NB4 (cell line): Measurements from ENCODE around the gene REEP6.

ENCODE experiments used
- POLR2A ChIP-seq: IDR thresholded peaks from 2 replicates; pipeline ENCODE4 v1.6.1; 2011; ENCODE audit warnings: mild to moderate bottlenecking; ENCODE audit not compliant: insufficient read length; ENCODE audit errors: extremely low read depth
- TF ChIP-seq, protein P1 (sequence below): IDR thresholded peaks from one replicate; pipeline ENCODE4 v1.5.1; 2012; ENCODE audit warnings: low read depth, low read length

DNA sequence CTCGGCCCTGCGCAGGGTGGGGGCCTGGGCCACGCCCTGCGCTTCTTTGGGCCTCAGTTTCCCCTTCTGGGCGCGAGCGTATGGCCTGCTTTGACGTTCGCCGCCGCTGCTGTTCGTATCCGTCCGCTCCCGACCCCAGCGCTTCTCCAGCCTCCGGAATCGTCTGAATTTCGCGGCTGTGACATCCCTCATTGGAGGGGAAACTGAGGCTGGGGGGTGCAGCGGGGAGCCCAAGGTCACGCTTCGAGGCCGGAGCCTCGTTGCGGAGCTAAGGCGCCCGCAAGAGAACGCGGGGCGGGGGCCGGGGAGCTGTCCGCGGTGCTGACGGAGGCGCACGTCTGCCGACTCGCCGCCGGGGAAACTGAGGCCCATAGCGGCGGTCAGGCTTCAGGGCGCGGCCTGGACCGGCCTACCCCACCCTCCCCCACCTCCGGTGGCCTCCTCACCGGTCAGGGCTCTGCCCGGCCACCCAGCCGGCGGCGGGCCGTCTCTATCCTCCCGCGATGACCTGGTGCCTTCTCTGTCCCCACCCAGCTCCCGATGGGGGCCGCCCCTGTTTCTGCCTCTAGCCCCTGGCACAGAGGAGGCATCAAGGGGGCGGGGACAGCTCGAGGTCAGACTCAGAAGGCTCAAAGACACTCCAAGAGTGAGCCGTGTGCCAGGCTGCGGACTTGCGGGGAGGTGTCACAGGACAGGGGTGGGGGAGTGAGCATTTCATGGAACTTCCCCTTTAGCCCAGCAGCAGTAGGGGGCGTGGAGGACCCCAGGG lies 44.1 kb upstream of the REEP6 start:
- TF ChIP-seq, protein P1, sequence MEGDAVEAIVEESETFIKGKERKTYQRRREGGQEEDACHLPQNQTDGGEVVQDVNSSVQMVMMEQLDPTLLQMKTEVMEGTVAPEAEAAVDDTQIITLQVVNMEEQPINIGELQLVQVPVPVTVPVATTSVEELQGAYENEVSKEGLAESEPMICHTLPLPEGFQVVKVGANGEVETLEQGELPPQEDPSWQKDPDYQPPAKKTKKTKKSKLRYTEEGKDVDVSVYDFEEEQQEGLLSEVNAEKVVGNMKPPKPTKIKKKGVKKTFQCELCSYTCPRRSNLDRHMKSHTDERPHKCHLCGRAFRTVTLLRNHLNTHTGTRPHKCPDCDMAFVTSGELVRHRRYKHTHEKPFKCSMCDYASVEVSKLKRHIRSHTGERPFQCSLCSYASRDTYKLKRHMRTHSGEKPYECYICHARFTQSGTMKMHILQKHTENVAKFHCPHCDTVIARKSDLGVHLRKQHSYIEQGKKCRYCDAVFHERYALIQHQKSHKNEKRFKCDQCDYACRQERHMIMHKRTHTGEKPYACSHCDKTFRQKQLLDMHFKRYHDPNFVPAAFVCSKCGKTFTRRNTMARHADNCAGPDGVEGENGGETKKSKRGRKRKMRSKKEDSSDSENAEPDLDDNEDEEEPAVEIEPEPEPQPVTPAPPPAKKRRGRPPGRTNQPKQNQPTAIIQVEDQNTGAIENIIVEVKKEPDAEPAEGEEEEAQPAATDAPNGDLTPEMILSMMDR = no peak
- TF ChIP-seq POLR2A = no peak
